HG02938 (cell line): ENCODE measurements around the gene LPIN2.
"Not testable (repeated sequence)": the region's sequence is repeated elsewhere in the genome, so short reads cannot be mapped to it uniquely, and the experiment has no call there.

ENCODE experiments used
- ATAC-seq: cut with Tn5 transposase; IDR thresholded peaks from one replicate; pipeline ENCODE4 v1.9.1; 2021; ENCODE audit warnings: mild to moderate bottlenecking, moderate library complexity; ENCODE audit not compliant: unreplicated experiment

Gene LPIN2

GRCh38 chr18:3044931-3045698 is 32.2 kb upstream of the LPIN2 start:
- no peak for ATAC-seq

DNA sequence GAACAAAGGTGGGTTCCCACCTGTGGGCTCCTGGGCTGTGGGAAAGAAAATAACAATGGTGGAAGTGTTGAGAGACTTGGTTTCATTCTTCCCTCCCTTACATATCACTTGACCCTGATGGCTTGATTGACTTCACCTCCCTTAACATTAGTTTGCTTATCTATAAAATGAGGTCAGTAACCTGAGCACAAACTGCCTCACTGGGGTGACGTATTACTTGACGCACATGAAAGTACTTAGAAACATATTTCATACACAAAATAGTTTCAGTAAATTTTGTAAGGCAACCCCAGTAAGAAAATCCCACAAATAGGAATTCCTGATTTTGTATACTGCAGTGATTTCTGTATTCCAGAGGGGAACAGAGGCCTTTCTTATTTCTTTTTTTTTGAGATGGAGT is 29.4 kb upstream of the LPIN2 start:
- ATAC-seq = no peak

DNA sequence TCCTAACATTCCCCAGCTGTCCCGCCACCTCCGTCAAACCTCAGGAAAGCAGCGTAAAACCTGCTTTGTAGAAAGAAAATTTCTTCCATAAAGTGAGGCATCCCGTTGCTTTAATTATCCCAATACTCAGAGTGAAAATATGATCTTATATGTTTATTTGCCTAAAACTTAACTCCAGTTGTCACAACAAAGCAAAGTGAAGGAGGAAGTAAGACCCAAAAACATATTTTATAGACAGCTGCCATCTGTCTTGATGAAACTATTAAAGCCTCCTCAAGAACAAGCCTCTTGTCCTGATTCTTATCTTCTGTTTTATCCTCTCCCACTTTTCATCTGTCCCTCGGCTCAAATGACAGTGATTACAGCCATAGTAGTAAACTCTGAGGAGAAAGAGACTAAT is 28.9 kb upstream of the LPIN2 start:
- no peak for ATAC-seq

DNA sequence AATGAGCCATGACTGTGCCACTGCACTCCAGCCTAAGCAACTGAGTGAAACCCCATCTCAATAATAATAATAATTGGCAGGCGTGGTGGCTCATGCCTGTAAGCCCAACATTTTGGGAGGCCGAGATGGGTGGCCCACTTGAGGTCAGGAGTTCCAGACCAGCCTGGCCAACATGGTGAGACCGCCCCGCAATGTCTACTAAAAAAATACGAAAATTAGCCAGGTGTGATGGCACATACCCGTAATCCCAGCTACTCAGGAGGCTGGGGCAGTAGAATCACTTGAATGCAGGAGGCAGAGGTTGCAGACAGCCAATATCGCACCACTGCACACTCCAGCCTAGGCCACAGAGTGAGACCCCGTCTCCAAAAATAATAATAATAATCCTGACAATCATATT is 27.9 kb upstream of the LPIN2 start:
- ATAC-seq = no peak

DNA sequence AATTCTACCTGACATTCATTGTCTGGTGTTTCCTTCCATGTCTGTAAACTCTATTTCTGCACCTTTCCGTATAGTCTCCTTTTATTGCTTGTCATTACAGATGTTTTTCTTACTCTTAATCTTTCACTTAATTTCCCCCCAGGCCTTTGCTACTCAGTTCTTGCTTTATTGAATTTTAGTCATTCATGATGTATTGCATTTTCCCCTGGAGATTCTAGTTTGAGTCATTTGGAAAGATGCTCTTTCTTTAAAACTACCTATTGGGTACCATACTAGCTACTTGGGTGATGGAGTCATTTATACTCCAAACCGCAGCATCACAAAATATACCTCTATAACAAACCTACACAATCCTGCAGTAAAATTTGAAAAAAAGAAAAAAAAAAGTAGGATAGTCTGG is 27.2 kb upstream of the LPIN2 start:
- no peak for ATAC-seq

DNA sequence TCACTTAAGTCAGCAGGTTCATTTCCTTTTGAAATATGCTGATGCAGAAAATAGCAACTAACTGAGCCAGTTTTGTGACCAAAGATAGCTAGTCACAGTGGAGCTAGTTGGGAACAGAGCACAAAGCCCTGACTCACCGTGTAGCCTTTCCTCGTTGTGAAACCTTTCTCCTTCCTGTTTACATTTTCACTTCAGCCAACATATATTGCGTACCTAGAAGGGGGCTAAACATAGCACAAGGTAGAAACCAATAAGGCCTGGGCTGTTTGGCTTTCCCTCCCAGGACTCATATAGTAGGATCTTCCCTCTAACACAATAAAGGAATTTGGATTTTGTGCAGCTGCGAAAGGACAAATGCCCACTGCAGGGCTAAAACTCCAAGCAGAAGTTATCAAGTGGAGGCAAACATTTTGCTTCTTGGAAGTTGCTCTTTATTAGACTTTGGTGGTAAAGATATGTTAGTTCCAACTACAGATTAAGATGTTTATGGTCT is 24.5 kb upstream of the LPIN2 start:
- ATAC-seq = peak; percentile 90

- ATAC-seq = no peak
These were observed 23.2 kb upstream of the LPIN2 start for GRCh38 chr18:3036108-3036507.

- no peak for ATAC-seq
These were observed 22.7 kb upstream of the LPIN2 start for GRCh38 chr18:3035635-3036034.

DNA sequence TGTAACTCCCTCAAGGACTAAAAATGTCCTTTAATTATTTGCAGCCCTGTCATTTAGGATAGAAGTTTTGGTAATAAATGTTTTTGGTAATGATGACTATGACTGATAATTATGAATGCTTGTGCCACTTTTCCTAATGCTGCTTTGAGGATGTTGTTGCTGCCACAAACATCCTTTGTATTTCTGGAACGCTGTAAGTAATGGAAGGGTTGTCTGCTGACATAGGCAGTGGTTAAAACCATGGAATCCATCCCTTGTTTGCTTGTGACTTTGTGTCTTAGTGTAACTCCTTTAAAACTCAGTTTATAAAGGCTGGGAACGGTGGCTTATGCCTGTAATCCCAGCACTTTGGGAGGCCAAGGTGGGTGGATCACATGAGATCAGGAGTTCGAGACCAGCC is 19.8 kb upstream of the LPIN2 start:
- ATAC-seq = no peak

DNA sequence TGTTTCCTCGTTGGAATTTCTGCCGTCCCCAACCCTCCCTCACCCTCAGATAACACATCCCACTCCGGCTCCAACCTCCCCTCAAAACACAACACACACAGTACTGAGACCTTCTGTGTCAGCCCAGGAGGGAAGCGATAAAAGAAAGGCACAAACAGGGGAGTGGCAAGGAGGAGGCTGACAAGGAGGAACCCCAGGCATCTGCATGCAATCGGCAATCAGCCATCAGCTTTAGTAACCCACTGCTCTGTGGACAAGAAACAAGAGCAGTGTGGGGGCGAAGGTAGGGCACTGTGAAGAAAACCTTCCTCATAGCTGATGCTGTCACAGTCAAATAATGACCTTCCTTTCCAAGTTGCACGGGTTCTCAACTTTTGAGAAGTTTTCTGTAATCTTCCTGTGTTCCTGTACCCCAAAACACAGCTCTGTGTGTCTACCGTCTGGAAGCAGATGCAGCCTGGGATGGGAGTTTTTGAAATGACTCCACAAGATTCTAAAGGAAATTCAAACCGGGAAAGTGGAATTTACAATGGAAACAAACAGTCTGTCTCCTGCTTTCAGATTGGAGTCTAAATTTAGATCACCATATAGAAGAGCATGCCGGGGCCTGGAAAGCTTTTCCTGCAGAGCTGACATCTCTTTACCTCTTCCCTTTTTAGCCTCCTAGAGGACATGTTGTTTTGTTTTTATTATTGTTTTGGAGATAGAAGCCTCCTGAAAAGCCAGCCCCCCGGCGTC is 16.4 kb upstream of the LPIN2 start:
- ATAC-seq = no peak

GRCh38 chr18:3028115-3028514 is 15.2 kb upstream of the LPIN2 start:
- not testable (repeated sequence) for ATAC-seq

DNA sequence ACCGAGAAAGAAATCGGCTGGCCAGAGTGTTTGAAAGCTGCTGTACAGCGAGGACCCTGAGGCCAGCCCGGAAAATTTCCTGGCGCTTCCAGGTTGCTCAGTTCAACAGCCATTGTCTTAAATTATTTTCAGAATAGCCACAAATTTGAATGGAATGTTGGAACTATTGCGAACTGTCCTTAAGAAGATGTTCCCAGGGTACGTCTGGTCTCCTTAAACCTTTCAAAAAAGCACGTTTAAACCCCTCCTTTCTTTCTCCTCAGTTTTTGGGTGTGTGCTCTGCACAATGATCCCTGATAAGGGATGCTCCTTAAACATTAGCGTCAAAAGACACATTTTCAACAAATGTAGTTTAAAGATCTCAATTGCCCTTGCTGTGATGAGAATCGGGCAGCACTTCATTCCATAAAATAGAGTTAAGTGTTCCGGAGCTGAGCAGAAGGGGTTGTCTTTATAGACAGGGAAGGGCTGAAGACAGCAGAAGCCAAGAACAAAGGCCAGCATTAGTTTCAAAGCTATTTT is 14.5 kb upstream of the LPIN2 start:
- no peak for ATAC-seq

- no peak for ATAC-seq
These were observed 12.6 kb upstream of the LPIN2 start for GRCh38 chr18:3025544-3025943.

GRCh38 chr18:3023603-3024002 is 10.7 kb upstream of the LPIN2 start:
- ATAC-seq = not testable (repeated sequence)

- ATAC-seq = no peak
These were observed 3.8 kb upstream of the LPIN2 start for GRCh38 chr18:3016585-3017297.

DNA sequence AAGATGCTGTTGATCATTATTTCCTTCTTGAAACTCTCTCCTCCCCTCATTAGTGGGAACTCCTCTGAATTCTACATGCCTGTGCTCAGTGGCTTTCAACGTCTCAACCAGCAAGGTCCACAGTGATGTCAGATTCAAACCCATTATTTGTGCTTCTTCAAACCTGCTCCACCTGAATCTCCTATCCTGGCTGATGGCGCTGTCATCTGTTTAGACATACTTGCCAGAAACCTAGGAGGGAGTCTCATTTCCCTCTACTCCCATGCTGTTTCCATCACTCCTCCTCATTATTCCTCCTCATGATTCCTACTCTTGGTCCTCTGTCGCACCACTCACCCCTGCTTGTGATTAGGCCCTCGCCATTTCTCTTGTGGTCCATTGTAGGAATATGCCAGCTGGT is 2.9 kb upstream of the LPIN2 start:
- no peak for ATAC-seq

DNA sequence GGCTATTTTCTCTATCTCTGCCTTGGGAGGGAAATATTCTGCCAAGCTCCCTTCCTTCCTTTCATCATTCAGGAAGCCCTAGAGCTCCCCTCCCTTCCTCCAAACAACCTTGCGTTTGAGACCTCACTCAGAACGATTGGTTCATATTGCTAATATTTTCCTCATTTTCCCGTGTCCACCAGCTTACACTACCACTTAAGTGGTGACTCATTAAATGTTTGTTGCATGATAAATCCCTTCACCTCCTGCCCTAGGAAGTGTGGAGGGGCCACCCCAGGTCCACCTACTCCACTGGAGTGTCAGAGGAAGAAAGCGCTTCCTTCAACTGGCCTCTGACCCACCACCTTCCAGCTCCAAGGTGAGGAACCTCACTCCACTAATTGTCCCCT is 2.3 kb upstream of the LPIN2 start:
- no peak for ATAC-seq

DNA sequence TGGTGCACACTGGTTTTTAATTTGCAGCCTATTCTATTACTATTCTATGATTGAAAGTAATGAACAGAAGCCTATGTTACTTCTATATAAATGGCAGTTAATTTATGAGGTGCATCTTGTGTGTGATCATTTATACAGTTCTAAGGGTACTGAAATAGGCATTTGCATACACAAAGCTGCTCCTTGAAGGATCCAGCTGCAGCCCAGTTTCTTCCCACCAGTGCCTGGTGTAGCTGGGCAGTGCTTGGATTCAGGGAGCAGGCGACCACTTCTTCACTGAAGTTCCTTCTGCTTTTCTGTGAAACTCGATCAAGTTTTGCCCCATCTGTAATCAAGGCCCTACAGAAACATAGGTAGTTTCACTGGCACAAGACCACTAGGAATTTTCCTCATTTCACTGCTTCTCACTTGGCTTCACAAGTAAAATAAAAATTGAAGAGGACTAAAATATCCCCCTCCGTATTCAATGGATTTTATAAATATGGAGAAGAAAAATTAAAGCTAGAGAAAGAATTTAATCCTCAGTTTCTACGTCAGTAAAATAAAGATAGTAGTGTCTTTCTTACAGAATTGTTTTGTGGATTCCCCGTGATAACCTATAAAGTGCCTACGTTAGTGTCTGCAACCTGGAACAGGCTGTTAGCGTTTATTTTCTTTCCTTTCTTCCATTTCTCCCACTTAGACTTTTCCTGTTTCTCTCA is 1.7 kb upstream of the LPIN2 start:
- no peak for ATAC-seq

- peak; percentile 31 for ATAC-seq
These were observed 564 bp downstream of the LPIN2 start for GRCh38 chr18:3012136-3013023.

DNA sequence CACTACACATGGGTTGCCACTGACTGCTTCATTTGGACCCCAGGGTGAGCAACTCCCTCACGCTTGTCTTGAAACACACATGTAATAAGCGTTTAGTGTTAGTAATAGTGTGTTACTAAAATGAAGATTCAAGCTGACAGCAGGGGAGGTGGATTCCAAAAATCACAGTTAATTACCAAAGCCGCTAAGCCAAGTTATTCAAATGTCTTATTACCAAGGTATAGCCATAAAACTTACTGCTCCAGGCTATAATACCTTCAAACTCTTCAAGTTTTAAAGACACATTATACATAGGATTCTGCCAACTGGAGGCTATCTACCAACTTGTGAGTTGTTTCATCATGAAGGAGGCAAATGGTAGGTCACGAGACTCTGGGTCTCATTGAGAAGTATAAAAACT is 2.9 kb downstream of the LPIN2 start:
- ATAC-seq = no peak
